ENCODE results near the gene STARD9. TPM values are rescaled to one million over a fixed set of nuclear protein-coding genes. Genes with fewer than 3 reads are reported as not detected.

STARD9 gene
- total and polyA plus RNA-seq, 2 of the 13 experiments (the other 11 are each of a cell fraction or from before 2014, with no cell fraction given) = 5.3 to 7.5 TPM

DNA sequence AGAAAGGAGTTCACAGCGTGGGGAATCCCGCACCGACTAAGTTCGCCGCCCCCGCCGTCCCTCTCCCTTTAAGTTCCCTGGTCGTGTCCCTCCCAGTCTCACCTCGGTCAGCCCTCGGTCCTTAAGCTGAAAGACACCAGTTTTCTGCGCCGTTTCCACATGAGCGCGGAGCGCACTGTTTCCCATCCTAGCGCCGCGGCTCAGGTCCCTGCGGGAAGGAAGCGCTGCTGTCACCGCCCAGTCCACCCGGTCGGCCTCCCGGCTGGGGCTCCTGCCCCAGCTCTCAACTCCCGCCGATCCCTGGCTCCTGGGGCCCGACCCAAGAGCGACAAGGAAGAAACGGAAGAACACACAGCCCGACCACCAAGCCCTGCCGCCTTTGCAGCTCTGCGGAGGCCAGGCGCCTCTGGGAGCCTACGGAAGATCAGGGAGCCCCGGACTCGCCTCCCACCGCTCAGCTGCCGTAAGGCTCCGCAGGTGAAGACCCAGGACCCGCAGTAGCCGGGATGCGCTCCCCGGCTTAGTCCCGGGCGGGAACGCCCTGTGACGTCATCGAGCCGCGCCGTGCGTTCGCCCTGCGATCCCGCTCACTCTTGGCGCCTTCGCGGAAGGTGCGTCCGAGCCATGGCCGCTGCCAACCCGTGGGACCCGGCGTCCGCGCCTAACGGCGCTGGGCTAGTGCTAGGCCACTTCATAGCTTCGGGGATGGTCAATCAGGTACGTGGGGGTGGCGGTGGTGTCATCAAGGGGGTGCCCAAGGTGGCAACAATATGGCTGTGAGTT is 27.0 kb upstream of the STARD9 start, which contains the start of the genes HAUS2 and LRRC57 (continued):
- TF ChIP-seq, protein P1, sequence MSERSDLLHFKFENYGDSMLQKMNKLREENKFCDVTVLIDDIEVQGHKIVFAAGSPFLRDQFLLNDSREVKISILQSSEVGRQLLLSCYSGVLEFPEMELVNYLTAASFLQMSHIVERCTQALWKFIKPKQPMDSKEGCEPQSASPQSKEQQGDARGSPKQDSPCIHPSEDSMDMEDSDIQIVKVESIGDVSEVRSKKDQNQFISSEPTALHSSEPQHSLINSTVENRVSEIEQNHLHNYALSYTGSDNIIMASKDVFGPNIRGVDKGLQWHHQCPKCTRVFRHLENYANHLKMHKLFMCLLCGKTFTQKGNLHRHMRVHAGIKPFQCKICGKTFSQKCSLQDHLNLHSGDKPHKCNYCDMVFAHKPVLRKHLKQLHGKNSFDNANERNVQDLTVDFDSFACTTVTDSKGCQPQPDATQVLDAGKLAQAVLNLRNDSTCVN (CRISPR knock-in tag; IDR thresholded peaks at IDR 0.05; ENCODE audit: borderline replicate concordance) = no peak; the same call in 1 of the 2 replicates
- no peak for TF ChIP-seq ZNF30 (CRISPR knock-in tag; IDR thresholded peaks at IDR 0.05)
- peak; percentile 84; the same call in 1 of the 2 replicates for TF ChIP-seq ZNF614 (CRISPR knock-in tag; IDR thresholded peaks at IDR 0.05; ENCODE audit: borderline replicate concordance)
- TF ChIP-seq ZNF598 (CRISPR knock-in tag; IDR thresholded peaks at IDR 0.05; ENCODE audit: borderline replicate concordance) = peak; percentile 85; the same call in 1 of the 2 replicates
- TF ChIP-seq MBD4 (IDR thresholded peaks at IDR 0.05; ENCODE audit: borderline replicate concordance, low read length) = no peak
- TF ChIP-seq BHLHE40 (IDR thresholded peaks at IDR 0.05; ENCODE audit: low read length) = no peak
- TF ChIP-seq ZNF780A (CRISPR knock-in tag; IDR thresholded peaks at IDR 0.05) = no peak
- TF ChIP-seq, protein P2, sequence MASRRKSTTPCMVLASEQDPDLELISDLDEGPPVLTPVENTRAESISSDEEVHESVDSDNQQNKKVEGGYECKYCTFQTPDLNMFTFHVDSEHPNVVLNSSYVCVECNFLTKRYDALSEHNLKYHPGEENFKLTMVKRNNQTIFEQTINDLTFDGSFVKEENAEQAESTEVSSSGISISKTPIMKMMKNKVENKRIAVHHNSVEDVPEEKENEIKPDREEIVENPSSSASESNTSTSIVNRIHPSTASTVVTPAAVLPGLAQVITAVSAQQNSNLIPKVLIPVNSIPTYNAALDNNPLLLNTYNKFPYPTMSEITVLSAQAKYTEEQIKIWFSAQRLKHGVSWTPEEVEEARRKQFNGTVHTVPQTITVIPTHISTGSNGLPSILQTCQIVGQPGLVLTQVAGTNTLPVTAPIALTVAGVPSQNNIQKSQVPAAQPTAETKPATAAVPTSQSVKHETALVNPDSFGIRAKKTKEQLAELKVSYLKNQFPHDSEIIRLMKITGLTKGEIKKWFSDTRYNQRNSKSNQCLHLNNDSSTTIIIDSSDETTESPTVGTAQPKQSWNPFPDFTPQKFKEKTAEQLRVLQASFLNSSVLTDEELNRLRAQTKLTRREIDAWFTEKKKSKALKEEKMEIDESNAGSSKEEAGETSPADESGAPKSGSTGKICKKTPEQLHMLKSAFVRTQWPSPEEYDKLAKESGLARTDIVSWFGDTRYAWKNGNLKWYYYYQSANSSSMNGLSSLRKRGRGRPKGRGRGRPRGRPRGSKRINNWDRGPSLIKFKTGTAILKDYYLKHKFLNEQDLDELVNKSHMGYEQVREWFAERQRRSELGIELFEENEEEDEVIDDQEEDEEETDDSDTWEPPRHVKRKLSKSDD (CRISPR knock-in tag; IDR thresholded peaks at IDR 0.05; ENCODE audit: low read depth) = peak; percentile 89
- TF ChIP-seq NR2F1 (CRISPR knock-in tag; IDR thresholded peaks at IDR 0.05) = no peak
- no peak for TF ChIP-seq ETV6 (CRISPR knock-in tag; conservative IDR thresholded peaks at IDR 0.05)
- peak; percentile 87 to 94 for TF ChIP-seq POLR2A (IDR thresholded peaks at IDR 0.05; ENCODE audit: insufficient read depth in 1 of 2, low read depth in 2 of 2, low read length in 2 of 2)
- TF ChIP-seq ESRRA (CRISPR knock-in tag; IDR thresholded peaks at IDR 0.05; ENCODE audit: low read depth) = peak; percentile 66
- peak; percentile 79 for TF ChIP-seq HIVEP1 (CRISPR knock-in tag; IDR thresholded peaks at IDR 0.05)
- TF ChIP-seq ZBTB1 (CRISPR knock-in tag; IDR thresholded peaks at IDR 0.05; ENCODE audit: borderline replicate concordance) = no peak
- peak; percentile 80 for TF ChIP-seq NKX3-1 (CRISPR knock-in tag; IDR thresholded peaks at IDR 0.05)
- TF ChIP-seq ATRX (CRISPR knock-in tag; IDR thresholded peaks at IDR 0.05; ENCODE audit: borderline replicate concordance) = no peak
- no peak for TF ChIP-seq ZBTB21 (CRISPR knock-in tag; IDR thresholded peaks at IDR 0.05)
- TF ChIP-seq, protein P3, sequence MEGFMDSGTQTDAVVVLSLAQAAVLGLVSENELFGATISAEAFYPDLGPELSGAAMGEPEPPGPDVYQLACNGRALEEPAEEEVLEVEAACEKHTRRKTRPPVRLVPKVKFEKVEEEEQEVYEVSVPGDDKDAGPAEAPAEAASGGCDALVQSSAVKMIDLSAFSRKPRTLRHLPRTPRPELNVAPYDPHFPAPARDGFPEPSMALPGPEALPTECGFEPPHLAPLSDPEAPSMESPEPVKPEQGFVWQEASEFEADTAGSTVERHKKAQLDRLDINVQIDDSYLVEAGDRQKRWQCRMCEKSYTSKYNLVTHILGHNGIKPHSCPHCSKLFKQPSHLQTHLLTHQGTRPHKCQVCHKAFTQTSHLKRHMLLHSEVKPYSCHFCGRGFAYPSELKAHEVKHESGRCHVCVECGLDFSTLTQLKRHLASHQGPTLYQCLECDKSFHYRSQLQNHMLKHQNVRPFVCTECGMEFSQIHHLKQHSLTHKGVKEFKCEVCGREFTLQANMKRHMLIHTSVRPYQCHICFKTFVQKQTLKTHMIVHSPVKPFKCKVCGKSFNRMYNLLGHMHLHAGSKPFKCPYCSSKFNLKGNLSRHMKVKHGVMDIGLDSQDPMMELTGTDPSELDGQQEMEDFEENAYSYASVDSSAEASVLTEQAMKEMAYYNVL (CRISPR knock-in tag; IDR thresholded peaks at IDR 0.05; ENCODE audit: borderline replicate concordance) = peak; percentile 55; the same call in 1 of the 2 replicates
- peak; percentile 87; the same call in 1 of the 2 replicates for TF ChIP-seq YEATS4 (CRISPR knock-in tag; IDR thresholded peaks at IDR 0.05; ENCODE audit: borderline replicate concordance)
- peak; percentile 93 for TF ChIP-seq ZNF501 (CRISPR knock-in tag; IDR thresholded peaks at IDR 0.05)
- TF ChIP-seq ZNF776 (CRISPR knock-in tag; IDR thresholded peaks at IDR 0.05) = peak; percentile 50; the same call in 1 of the 2 replicates
- TF ChIP-seq SATB2 (CRISPR knock-in tag; IDR thresholded peaks at IDR 0.05) = no peak
- TF ChIP-seq ZNF264 (CRISPR knock-in tag; IDR thresholded peaks at IDR 0.05) = no peak; the same call in 1 of the 2 replicates
- TF ChIP-seq HDAC2 (CRISPR knock-in tag; IDR thresholded peaks at IDR 0.05) = peak; percentile 85
